T-helper 2 cell (primary cell): ENCODE data around the gene CTNNA1.
"Not testable (repeated sequence)": the region's sequence is repeated elsewhere in the genome, so short reads cannot be mapped to it uniquely, and the experiment has no call there.

Source experiments
- DNase-seq, 5 experiments: peaks; one replicate each; pipeline versions ENCODE4 v3.0.0 to v3.0.0-alpha.2; 2012 to 2022
- total RNA-seq, 2 donors: gene quantifications; one replicate each; lab custom pipeline; 2026; lab: John Stamatoyannopoulos, UW

CTNNA1 gene, protein sequence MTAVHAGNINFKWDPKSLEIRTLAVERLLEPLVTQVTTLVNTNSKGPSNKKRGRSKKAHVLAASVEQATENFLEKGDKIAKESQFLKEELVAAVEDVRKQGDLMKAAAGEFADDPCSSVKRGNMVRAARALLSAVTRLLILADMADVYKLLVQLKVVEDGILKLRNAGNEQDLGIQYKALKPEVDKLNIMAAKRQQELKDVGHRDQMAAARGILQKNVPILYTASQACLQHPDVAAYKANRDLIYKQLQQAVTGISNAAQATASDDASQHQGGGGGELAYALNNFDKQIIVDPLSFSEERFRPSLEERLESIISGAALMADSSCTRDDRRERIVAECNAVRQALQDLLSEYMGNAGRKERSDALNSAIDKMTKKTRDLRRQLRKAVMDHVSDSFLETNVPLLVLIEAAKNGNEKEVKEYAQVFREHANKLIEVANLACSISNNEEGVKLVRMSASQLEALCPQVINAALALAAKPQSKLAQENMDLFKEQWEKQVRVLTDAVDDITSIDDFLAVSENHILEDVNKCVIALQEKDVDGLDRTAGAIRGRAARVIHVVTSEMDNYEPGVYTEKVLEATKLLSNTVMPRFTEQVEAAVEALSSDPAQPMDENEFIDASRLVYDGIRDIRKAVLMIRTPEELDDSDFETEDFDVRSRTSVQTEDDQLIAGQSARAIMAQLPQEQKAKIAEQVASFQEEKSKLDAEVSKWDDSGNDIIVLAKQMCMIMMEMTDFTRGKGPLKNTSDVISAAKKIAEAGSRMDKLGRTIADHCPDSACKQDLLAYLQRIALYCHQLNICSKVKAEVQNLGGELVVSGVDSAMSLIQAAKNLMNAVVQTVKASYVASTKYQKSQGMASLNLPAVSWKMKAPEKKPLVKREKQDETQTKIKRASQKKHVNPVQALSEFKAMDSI
- 24.0 to 28.4 reads per million in 2 donors for total RNA-seq

DNA sequence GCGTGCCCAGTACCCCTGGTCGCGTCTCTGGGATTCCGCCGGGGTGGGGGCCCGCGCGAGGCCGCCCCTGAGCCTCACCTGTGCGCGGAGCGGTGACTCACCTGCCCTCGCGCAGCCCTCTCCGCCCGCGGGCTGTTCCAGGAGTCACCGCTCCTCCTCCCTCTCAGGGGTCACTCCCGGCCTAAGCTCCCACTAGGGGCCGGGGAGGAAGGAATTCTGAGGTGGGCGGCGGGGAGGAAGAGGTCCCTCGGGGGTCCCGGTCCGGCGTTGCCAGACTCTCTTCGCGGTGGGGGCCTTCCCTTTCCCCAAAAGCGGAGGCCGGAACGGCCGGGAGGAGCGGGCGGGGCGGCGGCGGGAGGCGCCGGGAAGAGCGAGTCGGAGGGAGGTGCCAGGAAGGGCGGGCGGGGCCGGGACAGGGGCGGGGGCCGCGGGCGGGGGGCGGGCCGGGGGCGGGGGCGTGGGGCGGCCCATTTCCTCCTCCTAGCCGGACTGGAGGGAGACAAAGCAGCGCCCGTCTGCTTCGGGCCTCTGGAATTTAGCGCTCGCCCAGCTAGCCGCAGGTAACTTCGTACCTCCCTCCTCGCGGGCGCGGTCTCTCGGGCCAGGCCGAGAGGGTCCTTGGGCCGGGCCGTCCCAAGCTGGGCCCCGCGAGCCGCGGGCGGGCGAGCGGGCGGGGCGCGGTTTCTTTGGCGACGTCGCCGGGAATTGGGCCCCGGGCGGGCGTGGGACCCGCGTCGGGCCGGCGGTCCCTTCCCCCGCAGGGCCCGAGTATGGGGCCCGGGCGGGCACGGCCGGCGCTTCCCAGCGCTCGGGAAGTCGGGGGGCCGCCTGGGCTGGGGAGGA, at the start of gene CTNNA1:
Gene CTNNA1 (plus strand): TSS at position 475 of the 843 bp plus-strand sequence. CDS start 28,500 bp downstream, outside the sequence.
- DNase-seq, result peak; percentile 21 to 54 (median 33)

DNA sequence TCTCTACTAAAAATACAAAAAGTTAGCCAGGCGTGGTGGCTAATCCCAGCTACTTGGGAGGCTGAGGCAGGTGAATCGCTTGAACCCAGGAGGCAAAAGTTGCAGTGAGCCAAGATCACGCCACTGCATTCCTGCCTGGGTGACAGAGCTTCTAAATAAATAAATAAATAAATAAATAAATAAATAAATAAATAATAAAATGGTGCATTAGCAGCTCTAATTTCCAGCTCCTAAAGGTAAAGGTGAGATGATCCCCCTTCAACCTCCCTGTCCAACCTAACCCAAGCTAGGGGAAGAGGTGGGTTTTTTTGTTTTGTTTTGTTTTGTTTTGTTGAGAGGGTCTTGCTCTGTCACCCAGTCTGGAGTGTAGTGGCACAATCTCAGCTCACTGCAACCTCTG, 49.4 kb upstream of the CTNNA1 start:
- DNase-seq, result not testable (repeated sequence)

DNA sequence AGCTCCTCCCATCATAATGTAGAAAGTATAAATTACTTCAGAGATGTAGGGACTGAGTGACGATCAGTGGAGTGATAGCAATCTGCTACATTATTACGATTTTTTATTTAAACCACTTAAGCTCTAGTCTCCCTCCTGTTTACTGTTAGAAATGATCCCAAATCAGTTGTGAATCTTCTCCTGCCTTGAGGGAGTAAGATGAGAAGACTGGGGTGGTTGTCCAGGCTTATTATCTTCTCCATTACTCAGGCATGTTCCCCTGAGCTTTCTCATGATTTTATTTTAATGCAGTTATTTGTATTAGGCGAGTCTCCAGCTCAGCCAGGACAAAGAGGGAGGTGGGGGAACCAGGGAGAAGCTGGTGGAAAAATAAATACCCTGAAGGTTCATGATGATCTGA, 48.2 kb upstream of the CTNNA1 start:
- DNase-seq, result no peak

DNA sequence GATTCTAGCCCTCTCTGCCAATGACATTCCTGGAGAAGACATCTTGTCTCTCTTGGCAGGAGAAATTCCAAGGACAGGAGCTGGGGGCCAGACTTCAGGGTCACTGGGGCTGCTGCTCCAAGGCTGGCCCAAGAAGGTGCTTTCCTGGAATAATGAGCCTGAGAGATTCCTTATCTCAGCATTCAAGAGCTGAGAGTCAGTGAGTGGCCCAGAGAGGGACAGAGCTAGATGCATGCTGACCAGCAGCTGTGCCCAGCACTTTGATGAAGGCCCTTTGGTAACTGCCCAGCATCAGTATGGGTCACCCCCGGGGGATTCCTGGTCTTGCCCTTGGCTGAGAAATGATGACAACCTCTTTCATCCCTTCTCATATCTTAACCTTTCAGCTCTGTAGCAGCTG, 47.7 kb upstream of the CTNNA1 start:
- DNase-seq, result no peak

DNA sequence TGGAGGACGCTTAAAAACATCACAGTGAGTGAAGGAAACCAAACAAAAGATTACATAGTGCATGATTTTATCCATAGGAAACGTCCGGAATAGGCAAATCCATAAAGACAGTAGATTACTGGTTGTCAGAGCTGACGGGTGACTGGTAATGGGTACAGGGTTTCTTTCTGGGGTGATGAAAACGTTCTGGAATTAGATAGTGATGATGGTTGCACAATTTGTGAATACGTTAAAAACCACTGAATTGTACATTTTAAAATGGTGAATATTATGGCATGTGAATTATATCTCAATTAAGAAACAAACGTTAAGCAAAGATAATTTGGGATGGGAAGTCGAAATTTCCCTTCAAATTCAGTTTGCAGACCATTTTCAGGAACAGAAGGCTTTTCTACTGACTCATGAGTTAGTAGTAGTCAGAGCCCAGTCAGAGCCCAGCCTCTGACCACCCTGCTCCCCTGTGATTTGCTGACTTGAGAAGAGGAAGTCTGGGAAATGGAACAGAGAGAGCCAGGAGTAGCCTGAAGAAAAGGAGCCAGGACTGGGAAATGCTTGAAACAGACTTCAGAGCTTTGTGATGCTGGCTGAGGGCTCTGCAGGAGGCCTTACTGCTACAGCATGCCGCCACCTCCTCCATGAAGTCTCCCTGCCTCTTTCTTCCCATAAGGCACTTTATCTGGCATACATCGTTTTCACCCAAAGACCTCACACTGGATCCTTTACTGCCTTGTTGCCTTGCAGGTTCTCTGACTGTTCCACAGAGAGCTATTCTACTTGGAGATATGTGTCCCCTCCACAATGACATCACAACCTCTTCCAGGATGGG, 46.4 kb upstream of the CTNNA1 start:
- DNase-seq, result no peak

DNA sequence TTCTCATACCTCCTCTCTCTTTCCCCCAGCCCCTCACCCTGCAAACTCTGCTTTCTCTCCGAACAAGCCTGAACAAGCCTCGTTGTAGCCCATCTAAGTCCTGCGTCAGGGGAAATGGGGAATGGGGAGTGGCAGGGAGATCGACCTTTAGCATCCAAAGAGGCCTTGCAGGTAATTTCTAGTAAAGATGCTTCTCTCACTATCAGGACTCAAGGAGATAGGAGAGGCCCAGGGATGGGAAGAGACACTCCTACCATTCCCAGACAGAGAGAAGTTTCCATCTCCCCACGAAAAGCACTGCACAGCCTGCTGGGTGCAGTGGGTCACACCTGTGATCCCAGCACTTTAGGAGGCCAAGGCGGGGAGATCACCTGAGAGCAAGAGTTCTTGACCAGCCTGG, 44.4 kb upstream of the CTNNA1 start:
- DNase-seq, result no peak

DNA sequence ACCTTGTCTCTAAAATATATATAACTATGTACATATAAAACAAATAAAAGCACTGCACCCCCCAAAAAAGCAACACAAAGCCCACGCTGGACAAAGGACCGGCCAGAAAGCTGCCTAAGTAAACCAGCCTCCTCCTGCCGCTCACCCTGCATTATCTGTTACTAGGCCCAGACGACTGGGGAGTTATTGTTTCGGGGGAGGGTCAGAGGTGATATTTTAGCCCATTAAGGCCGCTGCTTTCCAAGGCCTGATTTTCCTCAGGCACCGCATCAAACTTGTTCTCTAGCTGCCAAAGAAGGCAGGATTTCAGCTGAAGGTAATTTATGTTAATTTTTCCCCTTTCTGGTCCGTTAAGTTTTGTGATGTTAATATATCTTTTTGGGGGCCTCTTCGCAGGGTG, 44.0 kb upstream of the CTNNA1 start:
- no peak for DNase-seq

DNA sequence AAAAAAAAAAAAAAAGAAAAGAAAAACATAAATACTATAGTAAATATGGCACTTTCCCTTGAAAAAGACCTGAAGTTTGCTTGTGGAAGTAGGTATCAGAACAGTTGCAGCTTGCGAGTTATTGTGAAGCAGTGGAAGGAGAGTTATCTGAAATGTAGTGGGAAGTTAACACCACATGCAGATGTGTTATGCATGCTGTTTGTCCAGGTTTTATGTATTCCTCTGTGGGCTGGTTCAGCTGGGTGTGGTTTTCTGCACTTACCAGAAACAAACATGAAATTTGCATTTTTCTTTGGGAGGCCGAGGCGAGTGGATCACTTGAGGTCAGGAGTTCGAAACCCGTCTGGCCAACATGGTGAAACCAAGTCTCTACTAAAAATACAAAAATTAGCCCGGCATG, 42.1 kb upstream of the CTNNA1 start:
- DNase-seq, result no peak

DNA sequence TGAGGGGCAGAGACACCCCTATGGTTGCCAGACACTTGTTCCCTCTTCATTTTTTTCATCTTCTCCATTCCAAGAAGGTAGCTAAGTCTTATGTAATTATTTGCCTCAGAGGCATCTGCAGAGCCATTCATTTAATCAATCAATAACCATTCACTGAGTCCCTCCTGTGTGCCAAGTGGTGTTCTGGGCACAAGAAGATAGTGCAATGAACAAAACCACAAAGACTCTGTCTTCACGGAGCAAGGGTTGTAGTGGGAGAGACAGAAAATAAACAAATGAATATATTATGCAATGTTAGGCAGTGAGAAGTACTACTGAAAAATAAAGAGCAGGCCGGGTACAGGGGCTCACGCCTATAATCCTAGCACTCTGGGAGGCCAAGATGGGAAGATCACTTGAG, 41.4 kb upstream of the CTNNA1 start:
- no peak for DNase-seq

DNA sequence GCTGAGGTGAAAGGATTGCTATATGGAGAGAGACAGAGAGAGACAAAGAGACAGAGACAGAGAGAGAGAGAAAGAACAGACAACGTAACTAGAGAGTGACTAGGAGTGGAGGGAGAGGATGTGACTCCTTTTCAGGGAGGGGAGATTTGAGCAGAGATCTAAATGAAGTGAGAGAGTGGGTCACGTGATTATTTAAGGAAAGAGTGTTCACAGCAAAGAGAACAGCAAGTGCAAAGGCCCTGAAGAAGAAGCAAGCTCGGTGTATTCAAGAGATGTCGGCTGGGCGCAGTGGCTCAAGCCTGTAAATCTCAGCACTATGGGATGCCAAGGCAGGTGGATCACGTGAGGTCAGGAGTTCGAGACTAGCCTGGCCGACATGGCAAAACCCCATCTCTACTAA, 40.9 kb upstream of the CTNNA1 start:
- DNase-seq, result no peak

DNA sequence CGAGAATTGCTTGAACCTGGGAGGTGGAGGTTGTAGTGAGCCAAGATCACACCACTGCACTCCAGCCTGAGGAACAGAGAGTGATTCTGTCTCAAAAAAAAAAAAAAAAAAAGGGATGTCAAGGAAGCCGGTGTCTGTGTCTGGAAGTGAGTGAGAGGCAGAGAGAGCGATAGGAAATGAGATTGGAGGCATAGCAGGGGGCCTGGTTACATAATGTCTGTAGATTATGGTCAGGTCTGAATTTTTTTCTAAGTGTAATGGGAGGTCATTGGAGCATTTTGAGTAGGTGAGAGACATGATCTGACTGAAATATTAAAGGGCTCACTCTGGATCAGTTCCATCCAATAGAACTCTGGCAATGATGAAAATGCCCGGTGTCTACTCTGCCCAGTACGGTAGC, 40.4 kb upstream of the CTNNA1 start:
- no peak for DNase-seq

DNA sequence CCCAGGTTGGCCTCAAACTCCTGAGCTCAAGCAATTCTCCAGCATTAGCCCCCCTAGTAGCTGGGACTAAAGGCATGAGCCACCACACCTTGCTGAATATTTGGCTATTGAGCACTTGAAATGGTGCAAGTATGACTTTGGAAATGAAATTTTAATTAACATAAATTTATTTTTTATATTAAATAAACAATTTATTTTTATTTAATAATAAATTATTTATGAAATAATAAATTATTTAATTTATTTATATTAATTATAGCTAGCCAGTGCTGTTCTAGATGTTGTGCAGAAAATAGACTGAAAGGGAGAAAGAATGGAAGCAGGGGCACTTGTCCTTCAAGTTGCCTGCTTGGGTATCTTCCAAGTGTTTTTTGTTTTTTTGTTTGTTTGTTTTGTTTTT, 40.0 kb upstream of the CTNNA1 start:
- no peak for DNase-seq

DNA sequence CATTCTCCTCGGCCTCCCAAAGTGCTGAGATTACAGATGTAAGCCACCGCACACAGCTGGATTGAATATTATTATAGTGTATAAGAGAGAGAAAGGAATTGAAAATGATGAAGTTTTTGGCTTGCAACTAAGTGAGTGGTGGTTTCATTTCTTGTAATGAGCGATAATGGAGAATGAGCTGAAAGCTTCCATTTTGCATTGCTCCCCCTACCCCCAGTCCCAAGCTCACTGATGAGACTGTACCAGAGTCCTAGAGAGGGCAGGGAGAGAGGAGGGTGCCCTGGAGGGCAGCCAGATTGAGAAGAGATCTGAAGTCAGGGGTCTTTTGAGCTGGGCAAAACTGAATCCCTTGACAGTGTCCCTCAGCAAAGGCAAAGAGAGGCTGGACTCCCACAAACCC, 38.5 kb upstream of the CTNNA1 start:
- DNase-seq, result no peak

DNA sequence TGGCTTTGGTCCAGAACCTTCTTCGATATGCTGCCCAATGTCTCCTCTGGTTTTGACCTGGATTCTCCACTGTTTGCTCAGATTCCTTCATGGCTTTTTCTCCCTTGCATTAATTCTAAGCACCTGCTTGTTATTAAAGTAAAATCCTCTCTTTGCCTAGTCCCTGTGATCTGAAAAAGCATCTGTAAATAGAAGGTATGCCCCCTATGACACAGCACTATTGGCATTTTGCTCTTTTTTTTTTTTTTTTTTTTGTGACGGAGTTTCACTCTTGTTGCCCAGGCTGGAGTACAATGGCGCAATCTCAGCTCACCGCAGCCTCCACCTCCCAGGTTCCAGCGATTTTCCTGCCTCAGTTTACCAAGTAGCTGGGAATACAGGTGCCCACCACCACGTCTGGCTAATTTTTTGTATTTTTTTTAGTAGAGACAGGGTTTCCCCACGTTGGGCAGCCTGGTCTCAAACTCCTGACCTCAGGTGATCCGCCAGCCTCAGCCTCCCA, 37.2 kb upstream of the CTNNA1 start:
- not testable (repeated sequence) for DNase-seq

DNA sequence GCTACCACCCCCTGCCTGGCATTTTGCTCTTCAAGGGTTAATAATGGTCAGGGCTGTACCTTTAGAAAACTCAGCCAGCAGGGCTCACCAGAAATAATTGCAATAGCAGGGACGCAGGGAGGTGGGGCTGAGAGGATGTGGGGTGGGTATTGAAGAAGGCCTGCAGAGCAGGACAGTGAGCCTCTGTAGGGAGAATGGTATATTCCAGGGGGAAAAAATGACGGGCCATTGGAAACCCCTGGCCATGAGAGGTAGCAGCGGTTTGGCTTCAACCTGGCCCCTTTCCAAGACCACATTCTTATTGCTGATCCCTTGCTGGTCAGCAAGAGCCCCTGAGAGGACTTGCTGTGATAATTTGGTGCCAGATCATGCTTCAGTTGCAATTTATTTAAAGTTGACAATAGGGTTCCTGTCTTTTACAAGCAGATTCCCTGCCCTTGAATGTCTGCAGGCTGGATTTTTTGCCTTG, 36.7 kb upstream of the CTNNA1 start:
- no peak for DNase-seq

DNA sequence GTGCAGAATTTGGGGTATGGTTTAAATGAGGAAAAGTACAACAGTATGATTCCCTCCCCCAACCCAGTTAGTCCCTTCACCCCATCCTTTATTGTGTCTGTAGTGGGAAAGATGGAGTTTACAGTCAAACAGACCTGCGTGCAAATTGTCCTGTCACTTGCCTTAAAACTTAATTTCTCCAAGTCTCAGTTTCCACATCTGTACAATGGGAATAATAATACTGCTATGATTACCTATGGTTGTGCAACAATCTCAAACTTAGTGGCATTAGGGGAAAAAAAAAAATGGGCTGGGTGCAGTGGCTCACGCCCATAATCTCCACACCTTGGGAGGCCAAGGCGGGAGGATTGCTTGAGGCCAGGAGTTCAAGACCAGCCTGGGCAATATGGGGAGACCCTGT, 35.8 kb upstream of the CTNNA1 start:
- DNase-seq, result no peak

DNA sequence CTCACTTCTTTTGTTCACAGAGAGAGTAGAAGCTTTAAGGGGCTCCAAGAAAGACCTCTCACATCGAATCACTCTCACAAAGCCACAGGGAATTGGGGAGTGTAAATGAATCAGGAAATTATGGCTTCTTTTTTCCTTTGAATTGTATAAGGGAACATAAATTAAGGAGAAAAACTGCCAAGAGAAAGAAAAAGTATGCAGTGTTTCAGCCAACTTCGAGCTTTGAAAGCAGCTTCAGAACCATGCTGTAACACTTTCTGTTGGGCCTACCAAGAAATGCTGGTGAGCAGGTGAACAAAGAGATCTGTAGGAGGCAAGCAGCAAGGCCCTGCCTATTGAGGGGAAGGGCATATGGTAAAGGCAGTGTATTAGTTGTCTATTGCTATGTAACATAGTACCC, 33.4 kb upstream of the CTNNA1 start:
- DNase-seq, result no peak

DNA sequence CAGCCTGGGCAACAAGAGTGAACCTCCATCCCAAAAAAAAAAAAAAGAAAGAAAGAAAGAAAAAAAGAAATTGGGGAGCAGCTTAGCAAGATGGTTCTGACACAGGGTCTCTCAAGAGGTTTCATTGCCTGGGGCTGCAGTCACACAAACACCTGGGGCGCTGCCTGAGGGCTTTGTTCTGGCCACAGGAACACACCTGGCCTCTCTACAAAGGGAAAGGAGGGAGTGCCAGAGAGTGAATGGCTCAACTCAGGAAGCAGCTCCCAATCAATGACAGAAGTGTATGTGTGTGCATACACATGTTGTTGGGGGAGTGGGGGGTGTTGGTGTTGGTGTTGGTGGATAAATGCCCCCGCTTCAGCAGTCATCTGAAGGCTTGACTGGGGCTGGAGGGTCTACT, 32.4 kb upstream of the CTNNA1 start:
- no peak for DNase-seq

DNA sequence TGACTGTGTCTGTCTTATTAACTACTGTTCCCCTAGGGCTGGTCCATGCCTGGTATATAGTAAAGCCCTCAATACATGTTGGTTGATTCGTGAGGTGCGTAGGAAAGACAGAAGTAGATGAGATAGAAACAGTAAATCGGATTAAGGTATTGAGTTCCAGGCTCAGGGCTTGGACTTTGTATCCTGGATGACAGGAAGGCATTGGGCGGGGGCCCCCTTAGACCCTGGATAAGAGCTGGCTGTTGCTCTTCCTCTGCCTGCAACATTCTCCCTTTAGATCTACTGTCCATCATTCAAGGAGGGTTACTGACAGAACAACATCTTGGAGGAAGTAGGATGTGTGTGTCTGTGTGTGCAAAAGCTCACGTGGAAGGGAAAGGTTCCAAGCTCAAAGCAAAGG, 31.2 kb upstream of the CTNNA1 start:
- no peak for DNase-seq

DNA sequence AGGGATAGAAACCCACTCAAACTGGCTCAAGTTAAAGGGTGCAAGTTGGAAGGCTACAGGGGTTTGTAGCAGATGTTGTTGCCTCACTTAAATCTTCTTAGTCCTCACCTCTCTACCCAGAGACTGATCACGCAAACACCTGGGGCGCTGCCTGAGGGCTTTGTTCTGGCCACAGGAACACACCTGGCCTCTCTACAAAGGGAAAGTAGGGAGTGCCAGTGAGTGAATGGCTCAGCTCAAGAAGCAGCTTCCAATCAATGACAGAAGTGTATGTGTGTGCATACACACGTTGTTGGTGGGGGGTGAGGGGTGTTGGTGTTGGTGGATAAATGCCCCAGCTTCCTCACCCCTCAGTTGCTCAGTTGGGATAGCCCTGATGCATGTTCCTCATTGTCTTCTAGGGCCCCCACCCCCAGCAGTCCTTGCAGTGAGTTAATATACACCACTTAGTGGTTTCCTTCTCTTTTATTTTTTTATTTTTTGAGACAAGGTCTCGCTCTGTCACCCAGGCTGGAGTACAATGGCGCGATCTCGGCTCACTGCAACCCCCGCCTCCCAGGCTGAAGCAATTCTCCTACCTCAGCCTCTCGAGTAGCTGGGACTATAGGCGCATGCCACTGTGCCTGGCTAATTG, 30.6 kb upstream of the CTNNA1 start:
- no peak for DNase-seq
